DMS114 treated with DMSO at 0.1 percent for 48 hours (cell line): ENCODE measurements around the gene PPP6R1.

Experiments used
- DNase-seq: peaks from one replicate; lab custom pipeline; 2025; ENCODE audit not compliant: unreplicated experiment; lab: John Stamatoyannopoulos, UW

PPP6R1 gene

DNA sequence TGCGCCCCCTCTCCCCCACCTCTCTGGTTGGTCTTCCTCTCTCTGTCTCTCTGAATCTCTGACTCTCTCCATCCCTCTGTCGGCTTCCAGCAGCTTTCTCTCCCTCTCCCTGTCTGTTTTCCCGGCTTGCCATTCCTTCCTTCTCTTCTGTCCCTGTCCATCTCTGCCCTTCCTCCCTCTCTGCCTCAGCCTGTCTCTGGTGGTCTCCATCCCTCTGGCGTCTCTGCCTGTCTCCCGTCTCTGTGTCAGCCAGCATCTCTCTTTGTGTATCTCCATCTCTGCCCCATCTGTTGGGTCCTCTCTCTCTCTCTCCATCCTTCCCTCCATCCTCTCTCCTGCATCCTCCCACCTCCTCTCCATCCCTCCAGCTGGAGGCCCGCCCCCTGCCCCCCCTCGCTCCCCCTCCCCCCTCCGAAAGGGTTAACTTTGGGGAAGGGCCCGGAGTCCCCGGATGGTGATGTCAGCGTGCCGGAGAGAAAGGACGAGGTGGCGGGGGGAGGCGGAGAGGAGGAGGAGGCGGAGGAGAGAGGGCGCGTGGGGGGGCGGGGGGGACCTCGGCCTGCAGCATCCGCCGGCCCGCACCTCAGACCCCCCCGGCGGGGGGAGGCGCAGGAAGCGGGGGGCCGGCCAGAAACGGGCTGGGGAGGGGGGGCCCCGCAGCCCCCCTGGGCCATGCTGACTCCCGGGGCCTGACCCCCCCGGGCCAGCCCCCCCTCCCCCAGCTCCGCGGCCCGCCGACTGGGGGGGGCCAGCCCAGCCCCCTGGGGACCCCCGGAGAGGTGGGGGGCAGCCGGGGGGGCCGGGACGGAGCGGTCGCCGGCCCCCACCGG is 24.9 kb upstream of the PPP6R1 start, which contains the start of gene BRSK1:
TSS of gene BRSK1 (plus strand) at position 450 of the 830 bp plus-strand sequence. CDS start 446 bp downstream, outside the sequence.
- peak; percentile 44 for DNase-seq

- DNase-seq: peak; percentile 95
These were observed 21.2 kb upstream of the PPP6R1 start, which contains the start of gene HSPBP1 for GRCh38 chr19:55279770-55280643. HSPBP1 (minus strand) TSS chr19:55280110; CDS start chr19:55279608, 502 bp downstream.

- DNase-seq: no peak
These were observed 20.5 kb upstream of the PPP6R1 start for GRCh38 chr19:55279340-55279739.

DNA sequence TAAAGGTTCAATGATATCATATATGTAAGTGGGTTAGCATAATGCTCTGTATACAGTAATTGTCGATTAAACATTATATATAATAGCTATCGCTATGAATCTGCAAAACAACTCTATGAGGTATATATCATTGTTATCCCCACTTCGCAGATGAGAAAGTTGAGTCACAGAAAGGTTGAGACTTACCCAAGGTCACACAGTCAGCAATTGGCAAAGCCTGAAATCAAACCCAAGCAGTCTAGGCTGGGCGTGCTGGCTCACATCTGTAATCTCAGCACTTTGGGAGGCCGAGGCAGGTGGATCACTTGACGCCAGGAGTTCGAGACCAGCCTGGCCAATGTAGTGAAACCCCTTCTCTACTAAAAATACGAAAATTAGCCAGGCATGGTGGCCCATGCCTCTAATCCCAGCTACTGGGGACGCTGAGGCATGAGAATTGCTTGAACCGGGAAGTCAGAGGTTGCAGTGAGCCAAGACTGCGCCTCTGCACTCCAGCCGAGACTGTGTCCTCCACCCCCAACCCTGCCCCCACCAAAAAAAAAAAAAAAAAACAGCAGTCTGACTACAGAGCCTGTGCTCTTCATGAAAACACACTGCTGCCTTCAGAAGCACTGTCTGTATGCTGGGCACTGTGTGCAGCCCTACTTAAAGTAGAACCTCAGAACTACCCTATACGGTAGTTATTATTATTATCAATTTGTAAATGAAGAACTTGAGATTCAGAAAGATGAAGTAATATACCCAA is 19.7 kb upstream of the PPP6R1 start:
- no peak for DNase-seq

DNA sequence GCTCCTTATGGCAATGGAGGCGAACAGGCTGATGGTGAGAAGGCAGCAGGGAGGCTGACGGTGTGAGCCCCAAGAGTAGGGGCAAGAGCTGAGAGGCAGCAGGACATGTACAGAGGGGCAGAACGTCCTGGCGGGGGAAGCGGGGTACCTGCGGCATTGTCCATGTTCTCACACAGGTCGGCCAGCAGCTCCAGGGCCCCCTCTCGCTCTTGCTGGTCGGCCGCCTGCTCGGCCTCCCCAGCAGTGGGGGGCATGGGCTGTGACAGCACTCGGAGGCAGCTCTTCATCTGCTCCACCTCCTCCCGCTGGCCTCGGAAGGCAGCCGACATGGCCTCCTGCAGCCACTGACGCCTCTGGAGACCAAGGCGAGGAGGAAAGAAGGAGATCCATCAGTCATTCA is 18.7 kb upstream of the PPP6R1 start:
- DNase-seq: no peak

DNA sequence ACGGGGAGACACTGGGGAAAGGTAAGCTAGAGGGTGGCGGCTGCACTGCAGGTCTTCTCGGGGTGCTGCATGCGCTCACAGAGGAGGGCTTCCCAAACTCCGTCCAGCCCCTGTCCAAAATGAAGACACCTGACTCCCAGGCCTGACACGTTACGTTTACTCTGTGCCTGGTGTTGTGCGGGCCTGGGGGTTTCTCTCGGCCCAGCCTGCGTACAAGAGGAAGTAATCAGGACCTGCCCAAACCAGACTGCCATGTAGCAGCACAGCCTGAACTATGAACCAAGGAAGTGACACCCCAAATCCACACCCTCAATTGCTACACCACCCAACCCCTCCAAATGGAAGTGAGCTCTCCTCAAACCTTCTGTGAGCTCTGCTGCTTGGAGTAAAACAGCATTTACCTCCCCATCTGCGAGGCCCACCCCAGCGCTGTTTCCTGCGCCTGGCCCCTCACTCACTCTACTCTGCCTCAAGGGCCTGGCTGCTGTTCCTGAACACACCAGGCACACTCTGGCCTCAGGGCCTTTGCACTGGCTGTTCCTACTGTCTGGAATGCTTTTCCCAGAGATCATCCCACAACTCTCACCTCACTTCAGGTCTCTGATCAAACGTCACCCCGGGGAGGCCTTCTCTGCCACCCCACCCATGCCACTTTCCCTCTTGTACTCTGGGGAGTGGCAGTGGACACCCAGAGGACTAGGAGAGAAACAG is 18.1 kb upstream of the PPP6R1 start:
- no peak for DNase-seq

- DNase-seq: no peak
These were observed 17.3 kb upstream of the PPP6R1 start for GRCh38 chr19:55275851-55276719.

- no peak for DNase-seq
These were observed 15.3 kb upstream of the PPP6R1 start for GRCh38 chr19:55273978-55274707.

GRCh38 chr19:55272142-55272541 is 13.3 kb upstream of the PPP6R1 start:
- no peak for DNase-seq

DNA sequence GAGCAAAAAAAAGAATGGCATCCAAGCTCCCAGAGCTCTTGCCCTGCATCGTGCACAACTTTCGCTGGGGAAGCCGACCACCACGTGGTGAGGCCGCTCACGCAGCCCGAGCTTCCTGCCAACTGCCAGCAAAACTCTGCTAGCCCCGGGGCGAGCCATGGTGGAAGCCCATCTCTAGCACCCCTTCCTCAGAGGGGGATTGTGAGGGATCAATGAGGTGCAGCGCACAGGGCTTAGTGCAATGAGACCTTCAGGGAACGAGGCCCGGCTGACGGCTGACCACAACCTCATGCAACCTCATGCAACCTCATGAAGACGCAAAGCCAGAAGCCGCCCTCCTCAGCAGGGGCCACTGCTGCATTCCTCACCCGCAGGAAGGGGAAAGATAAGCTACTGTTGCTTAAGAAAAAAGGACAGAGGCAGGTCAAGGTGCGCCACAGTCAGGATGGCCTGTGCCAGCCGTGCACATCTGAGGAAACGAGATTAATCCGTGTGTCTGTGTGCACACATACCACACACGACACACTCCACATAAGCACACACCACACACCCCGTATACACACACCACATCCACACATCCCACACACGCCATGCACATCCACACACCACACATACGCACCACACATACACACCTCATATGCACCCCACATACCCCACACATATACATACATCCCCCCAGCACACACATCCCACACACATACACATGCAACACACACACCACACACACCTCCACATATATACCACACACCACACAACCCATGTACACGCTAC is 11.5 kb upstream of the PPP6R1 start:
- no peak for DNase-seq

- no peak for DNase-seq
These were observed 10.5 kb upstream of the PPP6R1 start for GRCh38 chr19:55269299-55269698.

- DNase-seq: no peak
These were observed 8.0 kb upstream of the PPP6R1 start for GRCh38 chr19:55266840-55267239.

- no peak for DNase-seq
These were observed 7.6 kb upstream of the PPP6R1 start for GRCh38 chr19:55266404-55266803.

DNA sequence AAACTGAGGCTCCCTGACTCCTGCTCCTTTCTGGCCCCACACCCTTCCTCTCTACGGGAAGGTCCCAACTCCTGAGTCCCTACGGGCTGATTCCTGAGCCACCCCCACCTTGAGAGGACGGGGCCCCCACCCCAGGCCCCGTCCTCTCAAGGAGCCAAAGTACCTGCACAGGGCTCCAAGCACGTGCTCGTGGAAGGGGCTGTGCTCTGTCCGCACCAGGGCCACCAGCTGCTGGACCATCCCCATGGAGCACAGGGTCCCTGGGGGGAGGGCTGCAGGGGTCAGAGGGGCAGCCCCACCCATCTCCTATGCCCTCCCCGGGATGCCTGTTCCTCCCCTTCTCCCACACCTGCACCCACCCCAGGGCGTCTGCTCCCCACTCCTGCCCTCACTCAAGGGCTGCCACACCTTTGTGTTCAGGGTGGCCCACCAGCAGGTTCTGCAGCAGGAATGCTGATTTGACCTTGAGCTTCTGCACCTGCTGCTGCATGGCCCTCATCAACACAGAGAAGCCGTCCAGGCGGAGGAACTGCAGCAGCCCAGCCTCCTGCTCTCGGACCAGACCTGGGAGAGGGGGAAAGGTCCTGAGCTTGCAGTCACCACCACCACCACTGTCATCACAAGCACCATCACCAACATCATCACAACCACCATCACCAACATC is 7.0 kb upstream of the PPP6R1 start:
- DNase-seq: no peak

GRCh38 chr19:55265173-55265572 is 6.4 kb upstream of the PPP6R1 start:
- no peak for DNase-seq

DNA sequence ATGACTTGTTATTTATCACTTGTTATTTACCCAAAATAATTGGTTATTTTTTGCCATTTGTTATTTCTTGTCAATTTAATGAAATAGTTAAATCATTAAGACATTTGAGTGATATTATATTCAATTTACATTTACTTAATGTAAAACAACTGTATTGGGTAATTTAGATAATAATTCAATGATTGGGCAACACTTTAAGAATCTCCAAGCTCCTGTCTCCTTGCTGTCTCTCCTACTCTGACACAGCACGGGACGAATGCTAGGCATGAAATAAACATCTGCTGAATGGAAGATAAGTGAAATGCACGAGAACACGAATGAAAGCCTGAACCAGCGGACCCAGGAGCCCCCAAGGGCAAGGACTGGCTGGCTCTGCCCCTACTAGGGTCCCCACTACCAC is 5.7 kb upstream of the PPP6R1 start:
- no peak for DNase-seq

DNA sequence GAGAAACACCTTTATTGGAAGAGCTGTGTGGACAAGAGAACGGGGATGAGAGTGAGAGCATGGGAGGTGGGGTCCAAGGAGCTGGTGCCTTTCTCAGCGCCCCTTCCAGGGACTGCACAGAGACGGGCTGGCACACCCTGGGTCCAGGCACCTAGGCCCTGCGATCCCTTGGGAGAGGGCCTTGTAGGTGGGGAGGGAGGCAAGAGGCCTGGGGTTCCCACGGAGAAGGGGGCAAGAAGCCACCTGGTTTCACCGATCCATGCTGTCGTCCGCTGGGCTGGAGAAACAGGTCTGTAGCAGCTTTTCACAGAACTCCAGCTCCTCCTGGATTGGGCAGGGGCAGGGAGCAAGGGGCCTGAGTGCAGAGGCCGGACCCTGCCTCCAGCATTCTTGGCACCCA is 3.5 kb upstream of the PPP6R1 start:
- no peak for DNase-seq

DNA sequence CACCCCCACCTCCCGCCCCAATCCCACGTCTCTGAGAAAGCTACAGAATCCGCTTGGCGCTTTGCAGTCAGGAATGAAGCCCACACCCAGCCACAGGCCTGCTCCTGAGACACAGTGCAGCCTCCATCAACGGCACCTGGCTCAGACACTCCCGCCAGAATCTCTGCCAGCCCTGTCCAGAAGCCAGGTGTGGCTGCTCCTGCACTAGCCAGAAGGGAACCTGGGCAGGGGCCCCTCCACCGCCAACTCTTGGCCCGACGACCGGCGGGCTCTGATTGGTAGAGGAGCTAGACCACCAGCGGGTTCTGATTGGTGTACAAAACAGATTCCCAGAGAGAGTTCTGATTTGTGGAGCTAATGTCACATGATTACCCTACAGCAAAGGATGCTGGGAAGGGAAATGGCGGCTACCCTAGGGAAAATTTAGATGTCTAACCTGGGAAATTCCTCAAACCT is 2.9 kb upstream of the PPP6R1 start:
- no peak for DNase-seq
